Nephron progenitor cell (in vitro differentiated cells): Measurements from ENCODE around the gene ATP6V0C.
"Not testable (repeated sequence)": the region's sequence is repeated elsewhere in the genome, so short reads cannot be mapped to it uniquely, and the experiment has no call there.

Experiments used
- DNase-seq: peaks from one replicate; pipeline ENCODE4 v3.0.0; 2021
- H3K27ac Mint-ChIP-seq: 2 replicates; pipeline ENCODE4 v1.8.0; 2021; ENCODE audit warnings: mild to moderate bottlenecking, moderate library complexity, mixed read lengths
- H3K27me3 Mint-ChIP-seq: 2 replicates; pipeline ENCODE4 v1.8.0; 2021; ENCODE audit warnings: mild to moderate bottlenecking, low read depth, mixed read lengths; ENCODE audit not compliant: poor library complexity
- H3K36me3 Mint-ChIP-seq: 2 replicates; pipeline ENCODE4 v1.8.0; 2021; ENCODE audit warnings: low read depth, mixed read lengths
- H3K4me1 Mint-ChIP-seq: 2 replicates; pipeline ENCODE4 v1.8.0; 2021; ENCODE audit warnings: mixed read lengths
- H3K4me3 Mint-ChIP-seq: 2 replicates; pipeline ENCODE4 v1.8.0; 2021; ENCODE audit warnings: mild to moderate bottlenecking, moderate library complexity, mixed read lengths
- H3K9me3 Mint-ChIP-seq: 2 replicates; pipeline ENCODE4 v1.8.0; 2021; ENCODE audit warnings: mild to moderate bottlenecking, moderate library complexity, mixed read lengths
- TF ChIP-seq, protein P1 (sequence below): fragments of 200-600 bp; sonication (generic); IDR thresholded peaks from 2 replicates; pipeline ENCODE4 v1.5.0; 2021; ENCODE audit warnings: antibody characterized with exemption

Gene ATP6V0C

DNA sequence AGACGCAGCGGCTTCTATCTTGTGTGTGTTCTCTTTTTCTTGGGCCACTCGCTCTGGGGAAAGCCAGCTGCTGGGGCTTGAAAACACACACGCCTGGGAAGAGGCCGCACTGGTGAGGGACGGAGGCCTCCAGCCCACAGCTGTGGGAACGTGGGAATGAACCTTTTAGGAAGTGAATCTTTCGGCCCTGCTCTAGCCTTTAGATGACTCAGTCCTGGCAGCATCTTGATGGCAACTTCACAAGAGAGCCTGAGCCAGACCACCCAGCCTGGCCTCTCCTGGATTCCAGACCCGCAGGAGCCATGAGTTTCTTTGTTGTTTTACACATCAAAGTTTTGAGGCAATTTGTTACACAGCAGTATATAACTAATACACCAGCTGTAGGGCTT lies 21.9 kb downstream of the ATP6V0C start:
- TF ChIP-seq, protein P1, sequence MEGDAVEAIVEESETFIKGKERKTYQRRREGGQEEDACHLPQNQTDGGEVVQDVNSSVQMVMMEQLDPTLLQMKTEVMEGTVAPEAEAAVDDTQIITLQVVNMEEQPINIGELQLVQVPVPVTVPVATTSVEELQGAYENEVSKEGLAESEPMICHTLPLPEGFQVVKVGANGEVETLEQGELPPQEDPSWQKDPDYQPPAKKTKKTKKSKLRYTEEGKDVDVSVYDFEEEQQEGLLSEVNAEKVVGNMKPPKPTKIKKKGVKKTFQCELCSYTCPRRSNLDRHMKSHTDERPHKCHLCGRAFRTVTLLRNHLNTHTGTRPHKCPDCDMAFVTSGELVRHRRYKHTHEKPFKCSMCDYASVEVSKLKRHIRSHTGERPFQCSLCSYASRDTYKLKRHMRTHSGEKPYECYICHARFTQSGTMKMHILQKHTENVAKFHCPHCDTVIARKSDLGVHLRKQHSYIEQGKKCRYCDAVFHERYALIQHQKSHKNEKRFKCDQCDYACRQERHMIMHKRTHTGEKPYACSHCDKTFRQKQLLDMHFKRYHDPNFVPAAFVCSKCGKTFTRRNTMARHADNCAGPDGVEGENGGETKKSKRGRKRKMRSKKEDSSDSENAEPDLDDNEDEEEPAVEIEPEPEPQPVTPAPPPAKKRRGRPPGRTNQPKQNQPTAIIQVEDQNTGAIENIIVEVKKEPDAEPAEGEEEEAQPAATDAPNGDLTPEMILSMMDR, result no peak
- Mint-ChIP-seq H3K27ac (no peak overlapping the region), H3K4me3 (no peak overlapping the region), H3K36me3 (no peaks in the 10 kb centered on the region), H3K27me3 (peaks cover 5% of the 10 kb centered on the region), H3K4me1 (peaks cover 36% of the 10 kb centered on the region), H3K9me3 (no peaks in the 10 kb centered on the region)
- no peak for DNase-seq

DNA sequence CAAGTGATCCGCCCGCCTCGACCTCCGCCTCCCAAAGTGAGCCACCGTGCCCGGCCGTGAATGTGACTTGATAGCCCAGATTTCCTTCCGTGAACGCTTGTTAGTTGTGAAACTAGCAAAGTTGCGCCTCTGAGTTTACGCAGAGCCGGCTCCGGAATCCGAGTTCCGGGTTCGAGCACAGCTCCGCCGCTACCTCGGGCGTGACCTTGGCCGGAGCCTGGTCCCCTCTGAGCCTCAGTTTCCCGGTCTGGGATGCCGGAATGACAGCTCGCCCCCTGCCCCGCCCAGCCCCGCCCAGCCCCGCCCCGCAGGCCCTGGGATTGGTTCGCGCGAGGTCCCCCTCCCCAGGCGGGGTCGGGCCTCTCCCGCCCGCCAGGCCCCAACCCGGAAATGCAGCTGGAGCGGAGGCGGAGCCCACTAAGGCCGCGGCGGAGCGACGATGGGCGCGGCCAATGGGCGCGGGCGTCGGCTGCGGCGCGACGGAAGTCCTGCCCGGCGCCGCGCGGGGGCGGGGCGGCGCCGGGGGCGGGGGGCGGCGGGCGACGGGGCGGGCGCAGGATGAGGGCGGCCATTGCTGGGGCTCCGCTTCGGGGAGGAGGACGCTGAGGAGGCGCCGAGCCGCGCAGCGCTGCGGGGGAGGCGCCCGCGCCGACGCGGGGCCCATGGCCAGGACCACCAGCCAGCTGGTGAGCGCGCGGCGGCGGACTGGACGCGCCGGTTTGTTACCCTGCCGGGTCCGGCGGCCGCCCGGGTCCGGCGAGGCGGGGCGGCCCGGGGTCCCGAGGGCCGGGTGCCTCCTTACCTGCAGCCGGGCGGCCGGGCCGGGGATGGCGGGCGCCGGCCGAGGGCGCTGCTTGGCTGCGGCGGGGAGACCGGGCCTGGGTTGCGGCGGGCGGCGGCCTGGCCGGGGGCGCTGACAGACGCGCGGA lies 24.0 kb downstream of the ATP6V0C start, which contains the start of gene PDPK1:
Gene PDPK1 (plus strand): TSS at position 571 of the 929 bp plus-strand sequence. CDS start 92 bp downstream, at position 663.
- peak; percentile 88 for DNase-seq
- Mint-ChIP-seq H3K27me3 (peaks cover 5% of the 10 kb centered on the region), H3K4me3 (peak within 1 kb of the TSS; percentile 86), H3K36me3 (no peaks in the 10 kb centered on the region), H3K4me1 (peaks cover 43% of the 10 kb centered on the region), H3K27ac (no peak within 1 kb of the TSS), H3K9me3 (no peaks in the 10 kb centered on the region)
- TF ChIP-seq, protein P1, result no peak

GRCh38 chr16:2539192-2539844 lies 25.6 kb downstream of the ATP6V0C start:
- not testable (repeated sequence) for H3K36me3 Mint-ChIP-seq, H3K27me3 Mint-ChIP-seq, H3K9me3 Mint-ChIP-seq, H3K27ac Mint-ChIP-seq, DNase-seq
- Mint-ChIP-seq H3K4me1 (peaks cover 40% of the 10 kb centered on the region), H3K4me3 (peak overlapping the region; percentile 86)

DNA sequence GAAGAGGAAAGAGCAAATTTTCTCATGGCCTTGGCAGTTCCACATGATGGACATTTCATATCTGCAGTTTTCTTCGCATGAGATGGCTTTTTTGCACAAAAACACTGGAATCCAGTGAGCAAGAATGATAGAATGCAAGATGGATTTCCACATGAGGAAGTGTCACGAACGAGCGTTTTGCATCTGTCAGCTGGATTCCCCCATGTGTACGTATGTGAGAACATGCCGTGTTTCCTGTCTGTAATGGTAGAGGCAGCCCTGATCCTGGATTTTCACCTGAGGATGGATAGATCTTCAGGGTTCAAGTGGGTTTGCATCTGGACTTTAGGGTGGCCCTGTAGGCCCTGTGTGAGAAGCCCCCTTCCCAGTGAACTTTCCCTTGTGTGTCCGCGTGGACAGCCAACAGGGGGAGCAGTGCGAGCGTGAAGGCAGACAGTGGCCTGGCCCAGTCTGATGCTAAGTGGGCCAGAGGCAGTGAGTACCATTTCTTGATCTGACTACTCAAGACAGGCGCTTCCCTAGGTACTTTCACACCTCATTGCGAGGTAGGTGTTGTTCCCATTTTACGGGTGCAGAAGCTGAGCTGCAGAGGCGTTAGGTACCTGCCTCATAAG lies 26.2 kb downstream of the ATP6V0C start:
- H3K27ac Mint-ChIP-seq, H3K9me3 Mint-ChIP-seq, H3K27me3 Mint-ChIP-seq, H3K36me3 Mint-ChIP-seq: not testable (repeated sequence)
- DNase-seq, result peak; percentile 46
- TF ChIP-seq, protein P1, result peak; percentile 41
- H3K4me3 Mint-ChIP-seq, result peak overlapping the region; percentile 42
- peaks cover 40% of the 10 kb centered on the region for H3K4me1 Mint-ChIP-seq

DNA sequence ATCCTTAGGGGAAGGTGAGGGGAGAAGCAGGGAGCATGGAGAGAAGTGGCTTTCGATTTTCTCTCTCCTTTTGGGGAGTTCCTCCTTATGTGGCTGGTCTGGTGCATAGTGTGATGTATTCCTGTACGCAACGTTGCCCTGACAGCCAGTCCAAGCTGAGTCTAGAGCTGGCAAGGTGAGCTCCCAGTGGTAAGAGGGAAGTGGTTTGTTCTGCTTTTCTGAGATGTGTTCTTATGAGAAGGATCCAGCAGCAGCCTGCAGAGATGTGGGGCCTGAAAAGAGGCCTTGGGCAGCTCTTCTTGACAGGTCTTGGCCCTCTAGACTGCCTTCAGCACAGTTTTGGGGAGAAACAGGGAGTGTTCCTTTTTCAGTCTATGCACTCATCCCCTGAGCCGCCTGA lies 27.2 kb downstream of the ATP6V0C start:
- not testable (repeated sequence) for H3K9me3 Mint-ChIP-seq, H3K27ac Mint-ChIP-seq, H3K36me3 Mint-ChIP-seq, DNase-seq, H3K27me3 Mint-ChIP-seq, H3K4me3 Mint-ChIP-seq
- peaks cover 45% of the 10 kb centered on the region for H3K4me1 Mint-ChIP-seq

DNA sequence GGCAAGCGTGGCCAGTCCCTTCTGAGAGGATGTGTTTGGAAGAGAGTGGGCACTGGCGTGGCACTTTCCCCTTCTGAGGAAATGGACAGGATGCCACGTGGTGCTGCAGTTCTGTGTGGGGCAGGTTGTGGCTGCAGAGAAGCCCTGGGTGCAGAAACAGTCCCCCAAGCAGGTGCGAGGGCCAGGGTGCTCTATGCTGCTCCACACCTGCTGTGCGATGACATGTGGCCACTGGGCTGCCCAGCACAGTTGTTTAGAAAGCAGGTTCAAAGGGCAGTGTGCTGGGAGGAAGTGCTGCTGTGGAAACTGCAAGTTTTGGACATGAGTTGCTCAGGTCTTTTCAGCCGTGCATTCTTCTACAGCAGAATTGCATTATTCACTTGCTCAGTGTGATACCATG lies 27.7 kb downstream of the ATP6V0C start:
- not testable (repeated sequence) for H3K9me3 Mint-ChIP-seq, H3K27ac Mint-ChIP-seq, H3K36me3 Mint-ChIP-seq, DNase-seq, H3K27me3 Mint-ChIP-seq, H3K4me3 Mint-ChIP-seq
- H3K4me1 Mint-ChIP-seq, result peaks cover 40% of the 10 kb centered on the region

DNA sequence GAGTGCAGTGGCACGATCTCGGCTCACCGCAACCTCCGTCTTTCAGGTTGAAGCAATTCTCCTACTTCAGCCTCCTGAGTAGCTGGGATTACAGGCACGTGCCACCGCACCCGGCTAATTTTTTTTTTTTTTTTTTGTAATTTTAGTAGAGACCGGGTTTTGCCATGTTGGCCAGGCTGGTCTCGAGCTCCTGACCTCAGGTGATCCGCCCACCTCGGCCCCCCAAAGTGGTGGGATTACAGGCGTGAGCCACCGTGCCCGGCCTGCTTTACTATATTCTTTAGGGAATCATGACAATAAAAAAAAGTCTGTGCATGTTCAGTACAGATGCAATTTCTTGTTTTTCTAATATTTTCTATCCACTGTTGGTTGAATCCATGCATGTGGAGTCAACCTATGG lies 30.0 kb downstream of the ATP6V0C start:
- H3K4me1 Mint-ChIP-seq, result peaks cover 28% of the 10 kb centered on the region
- H3K27ac Mint-ChIP-seq, H3K4me3 Mint-ChIP-seq, DNase-seq, H3K27me3 Mint-ChIP-seq, H3K9me3 Mint-ChIP-seq, H3K36me3 Mint-ChIP-seq: not testable (repeated sequence)

- H3K27ac Mint-ChIP-seq, H3K36me3 Mint-ChIP-seq, H3K4me3 Mint-ChIP-seq, H3K9me3 Mint-ChIP-seq, H3K27me3 Mint-ChIP-seq, DNase-seq, H3K4me1 Mint-ChIP-seq: not testable (repeated sequence)
Measured at GRCh38 chr16:2550283-2550878, 36.6 kb downstream of the ATP6V0C start.
